Left renal pelvis (tissue), 4 donors: ENCODE data around the gene RPL34. TPM values are rescaled to one million over a fixed set of nuclear protein-coding genes. Genes with fewer than 3 reads are reported as not detected.

ENCODE experiments used
- DNase-seq, 4 donors: peaks; one replicate each; pipeline ENCODE4 v3.0.0-alpha.2; 2013; ENCODE audit warnings: low read depth in 4 of 4, low spot score in 3 of 4
- polyA plus RNA-seq, 4 donors: library from polyadenylated mRNA; unstranded; fragments of 120-200 nt; gene quantifications; one replicate each; pipeline ENCODE4 v1.2.1, GENCODE V29; 2013; ENCODE audit not compliant: insufficient read length in 4 of 4

RPL34 gene
- polyA plus RNA-seq, 4 donors, result 1,928 to 2,061 (median 2,002) TPM

- DNase-seq, result no peak
Measured at GRCh38 chr4:108622828-108623227, 2.5 kb downstream of the RPL34 start.

DNA sequence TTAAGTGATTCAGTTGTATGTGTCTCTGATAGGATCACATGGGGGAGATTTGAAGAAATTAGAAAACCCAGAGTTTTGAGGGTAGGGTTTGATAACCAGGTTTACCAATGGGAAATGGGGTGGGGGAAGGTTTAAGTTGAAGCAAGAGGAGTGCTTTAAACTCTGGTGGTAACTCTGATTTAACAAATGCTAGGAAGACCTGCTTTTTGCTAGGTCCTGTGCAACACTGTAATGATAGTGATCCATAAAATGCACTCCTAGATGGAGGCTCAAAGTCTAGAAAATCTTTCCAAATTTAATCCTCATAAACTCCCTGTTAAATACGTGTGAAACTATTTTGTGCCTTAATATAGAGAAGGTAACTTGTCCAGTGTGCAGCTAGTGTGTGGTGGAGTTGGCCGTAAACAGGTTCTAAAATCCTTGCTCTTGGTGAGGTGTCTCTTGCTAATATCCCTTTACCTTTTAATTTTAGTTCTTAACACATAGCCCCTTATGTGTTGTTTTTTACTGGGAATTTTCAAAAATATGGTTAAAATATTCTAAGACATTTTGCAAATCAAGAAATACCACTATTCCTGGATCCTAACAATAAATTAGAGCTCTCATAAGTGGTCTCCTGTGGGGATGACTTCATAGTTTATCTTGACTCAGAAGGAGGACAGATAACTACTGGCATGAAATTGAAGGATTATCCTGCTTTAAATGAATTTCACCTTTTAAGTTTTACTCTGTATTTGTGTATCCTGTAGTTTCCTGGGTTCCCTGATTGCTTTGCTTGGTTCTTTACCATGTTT is 4.1 kb downstream of the RPL34 start:
- no peak for DNase-seq

- no peak for DNase-seq
Measured at GRCh38 chr4:108626056-108626455, 5.7 kb downstream of the RPL34 start.

- no peak for DNase-seq
Measured at GRCh38 chr4:108628411-108628810, 8.0 kb downstream of the RPL34 start.

- DNase-seq, result no peak
Measured at GRCh38 chr4:108635070-108635655, 14.8 kb downstream of the RPL34 start.

DNA sequence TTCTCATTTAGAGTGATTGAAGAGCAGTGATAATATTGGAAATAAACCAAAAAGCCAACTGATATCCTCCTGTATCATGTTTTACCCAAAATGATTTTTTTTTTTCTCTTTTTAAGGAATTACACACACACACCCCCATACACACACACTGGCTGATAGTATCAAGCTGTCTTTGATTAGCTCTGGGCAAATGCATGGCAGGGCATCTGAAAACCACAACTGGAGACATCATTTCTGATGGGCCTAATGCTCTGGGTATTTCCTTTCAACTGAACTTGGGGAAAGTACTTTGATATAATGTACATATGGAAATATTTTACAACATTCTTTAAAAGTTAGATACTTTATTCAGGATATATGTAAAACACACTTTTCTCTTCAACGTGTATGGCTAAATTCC is 15.9 kb downstream of the RPL34 start:
- DNase-seq, result no peak

- no peak for DNase-seq
Measured at GRCh38 chr4:108637856-108638255, 17.5 kb downstream of the RPL34 start.

- DNase-seq, result no peak
Measured at GRCh38 chr4:108644237-108644636, 23.9 kb downstream of the RPL34 start.

GRCh38 chr4:108646706-108647105 is 26.3 kb downstream of the RPL34 start:
- no peak for DNase-seq

- no peak for DNase-seq
Measured at GRCh38 chr4:108649863-108650211, 29.5 kb downstream of the RPL34 start.

DNA sequence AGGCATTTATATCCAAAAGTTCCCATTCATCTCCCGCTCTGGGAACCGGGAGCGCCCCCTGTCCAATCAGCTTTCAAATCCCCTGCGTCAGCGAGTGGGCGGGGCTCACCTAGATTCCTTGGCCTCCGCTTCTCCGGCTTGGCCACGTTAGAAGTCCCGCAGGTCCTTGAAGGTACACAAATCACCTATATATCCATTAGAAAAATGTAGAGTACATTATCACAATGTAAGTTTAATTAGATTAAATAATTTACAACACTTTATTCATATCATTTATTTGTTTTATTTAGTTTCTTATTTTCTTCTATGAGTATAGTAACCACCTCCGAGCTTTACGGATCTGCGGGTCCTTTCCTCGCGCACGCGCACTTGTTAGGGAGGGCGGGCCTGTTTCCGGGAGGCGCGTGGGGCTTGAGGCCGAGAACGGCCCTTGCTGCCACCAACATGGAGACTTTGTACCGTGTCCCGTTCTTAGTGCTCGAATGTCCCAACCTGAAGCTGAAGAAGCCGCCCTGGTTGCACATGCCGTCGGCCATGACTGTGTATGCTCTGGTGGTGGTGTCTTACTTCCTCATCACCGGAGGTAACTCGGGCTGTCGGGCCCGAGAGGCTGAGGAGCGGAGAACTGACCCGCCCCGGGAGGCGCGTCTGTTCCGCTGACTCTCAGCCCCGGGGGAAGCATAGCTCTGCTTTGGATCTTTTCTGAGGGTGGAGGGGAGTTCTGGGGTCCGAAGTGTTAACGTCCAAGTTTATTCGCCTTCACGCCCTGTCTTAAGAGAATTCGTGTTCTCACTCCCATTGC is 30.0 kb downstream of the RPL34 start, which contains the start of gene OSTC:
Gene OSTC, plus strand, starts transcription at position 388 of the 802 bp plus-strand sequence. Its CDS starts 57 bp downstream, at position 445.
- peak; percentile 90 to 96 (median 94) for DNase-seq

- peak in 1 of 4 donors; percentile 12 for DNase-seq
Measured at GRCh38 chr4:108651014-108651791, 30.8 kb downstream of the RPL34 start.

GRCh38 chr4:108662629-108663028 is 42.3 kb downstream of the RPL34 start:
- peak; percentile 38 to 52 (median 48) for DNase-seq

GRCh38 chr4:108674356-108674977 is 54.1 kb downstream of the RPL34 start:
- no peak for DNase-seq

Other genes starting within 250 kb of the RPL34 start
- gene OSTC, start 30.0 kb downstream of the RPL34 start, polyA plus RNA-seq, result 100 to 1,000 TPM; 241 to 337 (median 284) TPM
- gene ETNPPL, start 142.5 kb downstream of the RPL34 start, polyA plus RNA-seq, result under 1 TPM in 3 of 4 donors, not detected in 1; 0.11 to 0.23 (median 0.23) TPM